Omental fat pad (tissue), 4 donors: ENCODE data around the gene KIF5A. TPM values are rescaled to one million over a fixed set of nuclear protein-coding genes. Genes with fewer than 3 reads are reported as not detected.
"Not testable (repeated sequence)": the region's sequence is repeated elsewhere in the genome, so short reads cannot be mapped to it uniquely, and the experiment has no call there.

Experiments used
- ATAC-seq: fragments of 150-250 bp; one replicate; pipeline ENCODE4 v1.9.1; 2016; ENCODE audit warnings: mild to moderate bottlenecking, moderate library complexity; ENCODE audit not compliant: low FRiP score
- DNase-seq: peaks from one replicate; pipeline ENCODE4 v3.0.0-alpha.2; 2019; ENCODE audit warnings: low spot score
- total RNA-seq, 4 donors: library from RNA; depleted of rRNA; stranded (reverse); fragments of >200 nt; gene quantifications; one replicate each; pipeline ENCODE4 v1.1.0, GENCODE V29; 2016
- TF ChIP-seq, protein P1 (sequence below), 3 donors: fragments of 450-650 bp; IDR thresholded peaks; one replicate each; pipeline ENCODE4 v1.5.1; 2016 to 2017; ENCODE audit warnings: antibody characterized with exemption in 3 of 3, mild to moderate bottlenecking in 3 of 3, moderate library complexity in 2 of 3

The KIF5A gene
- total RNA-seq, 4 donors from 2014 or later, result 0.09 to 0.13 TPM; not detected in 2

DNA sequence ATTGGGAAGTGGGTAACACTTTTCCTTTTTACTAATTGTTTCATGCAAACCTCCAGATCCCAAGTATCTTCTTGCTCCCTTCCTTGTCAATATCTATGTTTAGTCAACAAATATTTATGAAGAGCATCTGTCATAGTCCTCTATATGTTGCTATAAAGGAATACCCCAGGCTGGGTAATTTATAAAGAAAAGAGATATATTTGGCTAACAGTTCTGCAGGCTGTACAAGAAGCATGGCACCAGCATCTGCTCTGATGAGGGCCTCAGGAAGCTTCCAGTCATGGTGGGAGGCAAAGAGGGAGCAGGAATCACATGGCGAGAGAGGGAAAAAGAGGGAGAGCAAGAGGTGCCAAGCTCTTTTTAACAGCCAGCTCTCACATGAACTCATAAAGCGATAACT is 4.6 kb downstream of the KIF5A start:
- no peak for DNase-seq
- no peak for ATAC-seq
- TF ChIP-seq, protein P1, sequence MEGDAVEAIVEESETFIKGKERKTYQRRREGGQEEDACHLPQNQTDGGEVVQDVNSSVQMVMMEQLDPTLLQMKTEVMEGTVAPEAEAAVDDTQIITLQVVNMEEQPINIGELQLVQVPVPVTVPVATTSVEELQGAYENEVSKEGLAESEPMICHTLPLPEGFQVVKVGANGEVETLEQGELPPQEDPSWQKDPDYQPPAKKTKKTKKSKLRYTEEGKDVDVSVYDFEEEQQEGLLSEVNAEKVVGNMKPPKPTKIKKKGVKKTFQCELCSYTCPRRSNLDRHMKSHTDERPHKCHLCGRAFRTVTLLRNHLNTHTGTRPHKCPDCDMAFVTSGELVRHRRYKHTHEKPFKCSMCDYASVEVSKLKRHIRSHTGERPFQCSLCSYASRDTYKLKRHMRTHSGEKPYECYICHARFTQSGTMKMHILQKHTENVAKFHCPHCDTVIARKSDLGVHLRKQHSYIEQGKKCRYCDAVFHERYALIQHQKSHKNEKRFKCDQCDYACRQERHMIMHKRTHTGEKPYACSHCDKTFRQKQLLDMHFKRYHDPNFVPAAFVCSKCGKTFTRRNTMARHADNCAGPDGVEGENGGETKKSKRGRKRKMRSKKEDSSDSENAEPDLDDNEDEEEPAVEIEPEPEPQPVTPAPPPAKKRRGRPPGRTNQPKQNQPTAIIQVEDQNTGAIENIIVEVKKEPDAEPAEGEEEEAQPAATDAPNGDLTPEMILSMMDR (IDR thresholded peaks at IDR 0.05), result no peak

DNA sequence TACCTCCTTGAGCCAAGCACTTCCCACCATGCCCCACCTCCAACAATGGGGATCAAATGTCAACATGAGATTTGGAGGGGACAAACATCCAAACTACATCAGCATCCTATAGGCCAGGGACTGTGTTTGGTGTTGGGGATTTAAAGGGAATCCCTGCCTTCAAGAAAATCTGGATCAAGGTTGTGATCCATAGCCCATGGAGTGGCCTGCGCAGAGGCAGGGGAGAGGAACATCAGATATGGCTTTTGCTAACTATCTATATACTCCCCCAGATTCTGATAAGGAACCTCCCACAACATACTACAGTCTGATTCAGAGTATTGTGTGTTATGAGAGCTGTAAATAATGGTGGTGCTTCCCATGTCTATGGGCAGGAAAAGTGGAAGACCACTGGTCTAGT is 5.1 kb downstream of the KIF5A start:
- TF ChIP-seq, protein P1 (IDR thresholded peaks at IDR 0.05), result no peak
- ATAC-seq (no peak), DNase-seq (no peak)

DNA sequence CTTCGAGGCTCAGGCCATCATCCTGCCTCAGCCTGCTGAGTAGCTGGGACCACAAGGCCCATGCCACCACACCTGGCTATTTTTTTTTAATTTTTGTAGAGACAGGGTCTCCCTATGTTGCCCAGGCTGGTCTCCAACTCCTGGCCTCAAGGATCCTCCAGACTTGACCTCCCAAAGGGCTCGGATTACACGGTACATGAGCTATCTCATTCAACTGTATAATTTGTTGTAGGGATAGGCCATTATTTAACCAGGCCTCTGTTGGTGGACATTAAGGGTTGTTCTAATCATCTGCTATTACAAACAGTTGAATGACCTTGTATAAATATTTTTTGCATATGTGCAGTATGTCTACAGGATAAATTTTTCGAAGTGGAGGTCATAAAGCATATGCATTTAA is 9.0 kb downstream of the KIF5A start:
- ATAC-seq, result no peak
- TF ChIP-seq, protein P1 (IDR thresholded peaks at IDR 0.05), result no peak
- no peak for DNase-seq

DNA sequence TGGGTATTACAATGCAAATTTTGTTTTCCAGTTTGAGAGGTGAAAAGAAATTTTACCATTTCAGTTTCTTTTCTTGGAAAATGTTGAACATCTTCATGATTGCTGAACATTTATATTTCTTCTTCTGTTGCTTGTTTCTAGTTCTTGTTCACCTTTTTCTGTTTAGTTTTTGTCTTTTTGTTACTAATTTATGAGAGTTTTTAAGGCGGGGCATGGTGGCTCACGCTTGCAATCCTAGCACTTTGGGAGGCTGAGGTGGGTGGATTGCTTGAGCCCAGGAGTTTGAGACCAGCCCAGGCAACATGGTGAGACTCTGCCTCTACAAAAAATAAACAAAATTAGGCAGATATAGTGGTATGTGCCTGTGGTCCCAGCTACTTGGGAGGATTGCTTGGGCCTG is 10.7 kb downstream of the KIF5A start:
- DNase-seq, result no peak
- TF ChIP-seq, protein P1 (IDR thresholded peaks at IDR 0.05), result no peak
- ATAC-seq, result no peak

DNA sequence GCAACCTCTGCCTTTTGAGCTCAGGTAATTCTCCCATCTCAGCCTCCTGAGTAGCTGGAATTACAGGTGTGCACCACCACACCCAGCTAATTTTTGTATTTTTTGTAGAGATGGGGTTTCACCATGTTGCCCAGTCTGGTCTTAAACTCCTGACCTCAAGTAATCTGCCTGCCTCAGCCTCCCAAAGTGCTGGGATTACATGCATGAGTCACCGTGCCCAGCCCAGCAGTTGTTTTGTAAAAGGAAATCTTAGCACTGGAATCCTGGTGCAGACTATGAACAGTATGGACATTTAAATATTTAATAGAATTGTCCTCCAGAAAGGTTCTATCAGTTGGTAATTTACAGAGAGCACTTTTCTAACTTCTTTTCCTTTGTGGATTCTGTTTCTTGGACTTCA is 11.3 kb downstream of the KIF5A start:
- ATAC-seq, result not testable (repeated sequence)

DNA sequence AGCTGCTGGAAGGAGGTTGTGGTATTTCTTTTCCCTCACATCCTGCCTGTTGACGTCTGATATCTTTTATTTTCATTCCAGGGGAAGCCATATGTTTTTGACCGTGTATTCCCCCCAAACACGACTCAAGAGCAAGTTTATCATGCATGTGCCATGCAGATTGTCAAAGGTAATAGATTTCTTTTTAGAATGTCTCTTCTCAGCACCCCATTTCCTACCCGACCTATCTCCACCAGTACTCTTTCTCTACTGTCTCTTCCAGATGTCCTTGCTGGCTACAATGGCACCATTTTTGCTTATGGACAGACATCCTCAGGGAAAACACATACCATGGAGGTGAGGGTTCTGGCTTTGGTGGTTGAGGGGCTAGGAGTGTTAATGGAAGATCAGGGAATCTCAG is 13.5 kb downstream of the KIF5A start:
- ATAC-seq, result no peak
- TF ChIP-seq, protein P1 (IDR thresholded peaks at IDR 0.05), result no peak
- DNase-seq, result no peak

More for the DNA sequence above, 11.3 kb downstream of the KIF5A start:
- DNase-seq, result not testable (repeated sequence)

DNA sequence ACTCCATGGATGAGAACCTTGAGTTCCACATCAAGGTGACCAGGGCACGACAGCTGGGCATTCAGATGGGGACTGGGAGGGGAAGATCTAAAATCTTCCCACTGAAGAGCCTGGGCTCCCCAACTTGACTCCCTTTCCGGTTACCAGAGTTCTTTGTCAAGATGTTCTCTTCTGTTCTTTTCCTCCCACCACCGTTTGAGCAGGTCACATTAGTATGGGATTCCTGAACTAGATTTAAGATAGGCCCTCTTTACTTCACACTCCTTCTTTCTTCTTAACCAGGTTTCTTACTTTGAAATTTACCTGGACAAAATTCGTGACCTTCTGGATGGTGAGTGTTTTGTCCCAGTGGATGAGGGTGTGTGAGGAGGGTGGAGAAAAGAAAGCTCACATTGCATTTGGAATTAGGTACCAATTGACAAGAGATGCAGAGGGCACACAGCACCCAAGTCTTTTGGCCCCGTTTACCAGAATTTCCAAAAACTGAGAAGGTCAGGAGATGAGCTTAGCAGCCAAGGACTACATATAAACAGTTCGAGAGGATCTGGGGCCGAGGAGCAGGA is 14.4 kb downstream of the KIF5A start:
- no peak for DNase-seq
- ATAC-seq, result no peak
- TF ChIP-seq, protein P1 (IDR thresholded peaks at IDR 0.05), result no peak
